HTR-8/SVneo (cell line): ENCODE measurements around the gene KRT15.
"Not testable (repeated sequence)": the region's sequence is repeated elsewhere in the genome, so short reads cannot be mapped to it uniquely, and the experiment has no call there.

Source experiments
- DNase-seq: peaks from one replicate; pipeline ENCODE4 v3.0.0; 2011; ENCODE audit warnings: low spot score, mixed read lengths; ENCODE audit not compliant: insufficient read length
- FAIRE-seq: peaks from 2 replicates; lab custom pipeline; 2011; peaks lifted over from hg19 to GRCh38; lab: Jason Lieb, UNC

Gene KRT15

GRCh38 chr17:41544935-41545334, 26.2 kb upstream of the KRT15 start:
- FAIRE-seq = no peak
- no peak for DNase-seq

GRCh38 chr17:41544491-41544892, 25.8 kb upstream of the KRT15 start:
- FAIRE-seq = no peak
- DNase-seq = no peak

DNA sequence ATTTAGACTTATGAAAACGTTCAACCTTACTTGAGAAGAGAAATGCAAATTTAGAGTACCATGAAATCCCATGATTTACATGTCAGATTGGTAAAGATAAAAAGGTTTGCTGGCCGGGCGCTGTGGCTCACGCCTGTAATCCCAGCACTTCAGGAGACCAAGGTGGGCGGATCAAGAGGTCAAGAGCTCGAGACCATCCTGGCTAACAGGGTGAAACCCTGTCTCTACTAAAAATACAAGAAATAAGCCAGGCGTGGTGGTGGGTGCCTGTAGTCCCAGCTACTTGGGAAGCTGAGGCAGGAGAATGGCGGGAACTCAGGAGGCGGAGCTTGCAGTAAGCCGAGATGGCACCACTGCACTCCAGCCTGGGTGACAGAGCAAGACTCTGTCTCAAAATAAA, 24.1 kb upstream of the KRT15 start:
- DNase-seq, FAIRE-seq: not testable (repeated sequence)

GRCh38 chr17:41542357-41542756, 23.7 kb upstream of the KRT15 start:
- FAIRE-seq = no peak
- no peak for DNase-seq

DNA sequence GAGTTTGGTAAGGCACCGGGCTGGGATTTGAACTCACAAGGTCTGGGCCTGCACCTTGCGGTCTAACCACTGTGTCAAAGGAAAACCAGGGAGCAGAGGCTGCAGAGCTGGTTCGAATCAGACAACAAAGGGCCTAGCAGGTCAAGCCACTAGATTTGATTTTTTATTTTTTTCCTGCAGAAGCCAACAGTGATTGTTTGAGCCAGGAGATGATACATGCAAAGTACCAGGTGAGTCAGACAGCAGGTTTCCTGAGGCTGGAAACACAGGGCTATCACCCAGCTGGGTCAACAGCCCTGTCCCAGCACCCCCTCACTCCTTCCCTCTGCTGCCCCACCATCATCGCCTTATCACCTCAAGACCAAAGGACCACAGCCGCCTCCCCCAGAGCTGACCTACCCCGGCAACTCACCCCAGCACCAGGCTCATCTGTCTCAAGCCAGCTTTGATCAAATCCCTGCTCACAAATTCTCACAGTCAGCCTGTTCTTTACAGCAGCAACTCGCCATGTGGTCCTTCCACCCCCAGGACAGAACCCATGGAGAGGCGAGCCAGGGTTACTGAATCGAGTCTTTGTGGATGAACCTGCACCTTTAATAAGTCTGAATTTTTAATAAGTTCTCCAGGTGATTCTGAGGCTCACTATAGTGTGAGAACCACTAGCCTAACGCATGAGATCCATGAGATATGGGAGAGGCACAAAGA, 22.4 kb upstream of the KRT15 start:
- DNase-seq = no peak
- FAIRE-seq = no peak

DNA sequence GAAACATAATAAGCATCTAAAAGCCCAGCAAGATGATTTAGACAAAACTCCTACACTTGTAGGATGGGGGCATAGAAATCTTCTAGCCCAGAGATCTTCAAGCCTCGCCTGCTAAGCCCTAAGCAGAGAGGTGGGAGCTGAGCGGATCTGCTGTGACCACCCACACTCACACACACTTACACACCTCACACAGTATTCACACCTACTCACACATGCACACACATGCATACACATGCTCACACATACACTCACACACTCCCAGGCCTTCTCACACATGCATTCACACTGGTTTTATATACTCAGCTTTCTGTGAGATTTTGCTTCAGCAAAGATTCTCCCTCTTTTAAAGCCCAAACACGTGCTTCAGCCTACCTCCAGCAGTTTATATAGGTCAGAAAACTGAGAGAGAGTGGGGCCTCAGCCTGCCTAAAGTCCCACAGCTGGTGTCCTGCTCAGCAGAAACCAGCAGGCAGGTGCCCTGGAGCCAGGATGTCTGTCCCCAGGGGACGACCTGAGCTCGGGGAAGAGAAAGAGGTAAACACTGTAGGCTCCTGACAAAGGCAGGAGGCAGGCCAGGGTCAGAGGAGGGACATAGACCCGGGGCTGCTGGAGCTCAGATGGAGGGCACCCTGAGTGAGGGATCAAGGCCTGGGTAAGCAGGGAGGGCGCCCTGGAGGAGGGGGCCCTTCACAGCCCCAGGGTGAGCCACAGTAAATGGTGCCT, 21.4 kb upstream of the KRT15 start:
- DNase-seq (no peak), FAIRE-seq (no peak)

DNA sequence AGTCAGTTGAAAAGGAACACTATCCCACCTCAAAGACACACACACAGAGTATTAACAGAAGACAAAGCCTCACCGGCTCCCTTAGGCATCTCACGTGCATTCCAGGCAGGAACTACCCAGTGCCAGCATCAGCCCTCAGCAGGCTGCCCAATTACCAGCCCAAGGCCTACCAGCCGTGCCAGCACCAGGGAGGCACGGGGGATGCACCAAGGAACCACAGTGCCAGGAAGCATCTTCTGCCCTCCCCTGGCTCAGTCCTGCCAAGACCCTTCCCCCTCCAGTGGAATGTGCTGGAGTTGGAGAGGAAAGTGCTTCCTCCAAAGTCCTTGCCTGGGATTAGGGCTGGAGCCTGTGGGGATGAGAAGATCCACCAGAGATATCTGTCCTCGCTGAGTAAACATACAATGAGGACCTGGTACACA, 20.4 kb upstream of the KRT15 start:
- peak; percentile 76 for FAIRE-seq
- DNase-seq = no peak

DNA sequence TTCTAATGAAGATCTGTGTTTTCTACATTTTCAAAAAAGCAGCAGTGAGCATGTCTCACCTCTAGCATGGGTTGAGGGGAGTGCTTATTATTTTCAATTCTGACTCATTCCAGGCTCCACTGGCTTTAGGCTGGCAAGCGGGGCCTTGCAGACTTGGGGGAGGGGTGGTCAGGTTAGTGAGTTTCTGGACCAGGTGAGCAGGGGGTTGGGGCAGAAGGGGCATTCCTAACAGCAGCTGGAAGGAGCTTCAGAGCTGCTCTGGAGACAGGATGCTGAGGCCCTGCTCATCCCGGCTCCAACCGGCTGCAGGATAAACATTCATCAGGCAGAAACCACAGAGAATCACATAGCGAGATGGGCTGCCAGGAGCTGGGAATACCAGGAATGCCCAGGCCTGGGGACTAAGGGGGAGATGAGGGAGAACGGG, 19.9 kb upstream of the KRT15 start:
- DNase-seq = no peak
- FAIRE-seq = peak; percentile 64

GRCh38 chr17:41537990-41538389, 19.3 kb upstream of the KRT15 start:
- FAIRE-seq (no peak), DNase-seq (no peak)

DNA sequence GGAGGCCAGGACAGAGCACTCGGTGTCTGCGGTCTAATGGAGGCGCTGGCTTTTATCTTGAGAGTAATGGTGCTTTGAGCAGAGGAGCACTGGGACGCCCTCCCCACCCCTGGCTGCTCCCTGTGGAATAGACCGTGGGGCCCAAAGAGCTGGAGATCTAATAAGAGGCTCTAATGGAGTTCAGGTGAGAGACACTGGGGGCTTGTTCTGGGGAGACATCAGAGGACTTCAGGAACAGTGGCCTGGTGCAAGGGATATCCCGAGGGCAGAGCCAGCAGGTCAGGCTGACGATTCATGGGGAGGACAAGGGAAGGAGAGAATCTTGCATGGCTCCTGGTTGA, 18.9 kb upstream of the KRT15 start:
- no peak for DNase-seq
- FAIRE-seq = no peak

- DNase-seq (no peak), FAIRE-seq (no peak)
These were observed 18.3 kb upstream of the KRT15 start for GRCh38 chr17:41536741-41537613.

DNA sequence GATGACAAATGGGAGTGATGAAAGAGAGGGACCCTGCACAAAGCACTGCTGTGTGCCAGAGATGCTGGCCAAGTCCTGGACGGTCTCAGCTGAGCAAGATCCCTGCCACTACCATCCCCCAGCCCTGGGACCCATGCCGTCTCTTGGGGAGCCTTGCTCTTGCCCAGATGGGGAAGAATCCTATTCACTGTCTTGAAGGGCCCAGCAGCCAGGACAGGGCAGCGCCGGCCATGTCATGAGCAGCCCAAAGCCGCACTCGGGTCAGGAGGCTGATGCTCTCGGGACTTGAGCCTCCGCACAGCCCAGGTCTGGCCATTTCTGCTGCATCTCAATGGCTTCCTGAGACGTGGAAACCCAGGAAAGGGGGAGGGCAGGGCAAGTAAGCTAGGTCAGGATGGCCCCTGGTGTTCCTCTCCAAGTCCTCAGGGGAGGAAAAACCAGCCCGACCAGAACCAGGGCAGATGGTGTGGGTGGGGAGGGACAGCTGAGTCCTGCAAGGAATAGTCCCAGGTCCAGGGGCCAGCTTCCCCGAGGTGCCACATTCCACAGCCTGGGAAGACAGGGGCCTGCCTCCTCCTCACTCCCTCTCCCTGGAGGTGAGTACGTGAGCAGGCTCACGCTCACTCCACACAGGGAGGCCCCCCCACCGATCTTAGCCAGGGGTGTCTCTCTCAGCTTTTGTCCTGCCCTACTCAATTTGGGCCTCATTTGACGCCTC, 17.2 kb upstream of the KRT15 start:
- DNase-seq = no peak
- no peak for FAIRE-seq

DNA sequence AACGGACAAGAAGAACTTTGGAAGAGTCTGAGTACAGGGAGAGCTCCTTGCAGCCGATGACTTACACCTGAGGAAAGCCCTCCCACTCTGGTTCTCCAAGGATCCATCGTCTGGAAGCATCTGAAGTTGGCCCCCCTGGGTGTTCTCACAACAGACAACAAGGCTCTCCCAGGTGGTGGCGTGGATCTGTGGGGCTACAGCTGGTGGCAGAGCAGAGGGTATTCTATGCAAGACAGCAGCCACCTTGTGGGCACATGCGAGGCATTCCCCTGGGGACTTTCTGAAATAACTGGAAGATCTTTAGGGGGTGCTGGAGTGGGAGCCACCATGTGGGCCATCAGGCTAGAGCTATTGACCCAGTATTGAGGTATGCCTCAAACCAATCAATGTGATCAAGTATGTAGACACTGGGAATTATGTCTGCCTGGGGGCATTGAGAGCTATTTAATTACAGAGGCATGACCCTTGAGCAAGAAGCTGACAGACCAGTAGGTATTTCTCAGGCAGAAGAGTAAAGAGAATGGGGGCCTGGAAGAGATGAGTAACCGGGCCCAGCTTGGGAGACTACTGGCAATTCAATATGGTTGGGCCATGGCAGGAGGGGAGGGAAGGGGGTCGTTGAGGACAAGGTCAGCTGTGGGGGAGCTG, 16.3 kb upstream of the KRT15 start:
- FAIRE-seq (no peak), DNase-seq (no peak)

DNA sequence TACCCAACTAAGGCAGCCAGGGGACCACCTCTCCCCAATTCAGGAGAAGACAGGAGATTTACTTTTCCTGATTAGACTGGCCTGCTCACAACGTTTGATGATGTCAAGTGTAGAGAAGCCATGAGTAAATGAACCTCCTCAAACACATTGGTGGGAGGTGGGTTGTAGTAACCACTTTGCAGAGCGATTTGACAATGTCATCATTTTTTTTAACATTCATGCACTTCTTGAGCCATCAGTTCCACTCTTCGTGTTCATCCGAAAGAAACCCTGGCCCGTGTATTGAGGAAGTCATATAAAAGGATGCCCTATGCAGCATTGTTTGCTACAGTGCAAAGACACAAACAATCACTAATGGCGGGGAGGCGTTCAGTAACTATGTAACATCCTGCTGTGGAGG, 14.9 kb upstream of the KRT15 start:
- DNase-seq (no peak), FAIRE-seq (no peak)

DNA sequence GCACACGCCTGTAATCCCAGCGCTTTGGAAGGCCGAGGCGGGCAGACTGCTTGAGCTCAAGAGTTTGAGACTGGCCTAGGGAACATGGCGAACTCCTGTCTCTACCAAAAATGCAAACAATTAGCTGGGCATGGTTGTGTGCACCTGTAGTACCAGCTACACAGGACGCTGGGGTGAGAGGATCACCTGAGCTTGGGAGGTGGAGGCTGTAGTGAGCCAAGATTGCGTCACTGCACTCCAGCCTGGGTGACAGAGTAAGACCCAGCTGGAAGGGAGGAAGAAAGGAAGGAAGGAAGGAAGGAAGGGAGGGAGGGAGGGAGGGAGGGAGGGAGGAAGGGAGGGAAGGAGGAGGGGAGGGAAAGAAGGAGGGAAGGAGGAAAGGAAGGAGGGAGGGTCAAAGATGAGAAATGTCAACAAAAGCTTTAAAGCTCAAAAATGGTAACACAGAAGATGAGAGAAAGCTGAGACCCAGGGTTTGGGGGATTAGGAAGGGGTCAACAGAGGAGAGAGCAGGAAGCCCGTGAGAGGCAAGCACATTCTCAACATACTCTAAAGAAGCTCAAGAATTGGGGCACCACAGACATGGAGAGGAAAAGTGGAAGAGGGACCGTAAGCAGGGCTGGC, 14.4 kb upstream of the KRT15 start:
- DNase-seq = no peak
- FAIRE-seq = no peak

DNA sequence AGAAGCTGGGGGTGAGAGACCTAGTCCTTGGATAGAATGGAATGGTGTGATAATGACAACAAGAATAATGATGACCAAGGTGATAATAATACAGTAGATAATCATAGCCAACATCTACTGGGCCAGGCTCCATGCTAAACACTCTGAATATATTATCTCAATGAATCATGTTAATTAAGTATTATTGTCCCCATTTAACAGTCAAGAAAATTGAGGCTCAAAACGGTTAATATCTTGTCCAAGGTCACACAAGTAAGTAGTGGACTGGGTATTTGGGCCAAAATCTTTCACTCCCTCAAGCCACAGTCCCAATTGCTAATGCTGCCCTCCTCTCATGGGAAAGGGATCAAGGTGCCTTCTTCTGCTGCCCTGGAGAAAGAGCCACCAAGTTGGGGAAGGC, 13.3 kb upstream of the KRT15 start:
- FAIRE-seq (no peak), DNase-seq (no peak)

DNA sequence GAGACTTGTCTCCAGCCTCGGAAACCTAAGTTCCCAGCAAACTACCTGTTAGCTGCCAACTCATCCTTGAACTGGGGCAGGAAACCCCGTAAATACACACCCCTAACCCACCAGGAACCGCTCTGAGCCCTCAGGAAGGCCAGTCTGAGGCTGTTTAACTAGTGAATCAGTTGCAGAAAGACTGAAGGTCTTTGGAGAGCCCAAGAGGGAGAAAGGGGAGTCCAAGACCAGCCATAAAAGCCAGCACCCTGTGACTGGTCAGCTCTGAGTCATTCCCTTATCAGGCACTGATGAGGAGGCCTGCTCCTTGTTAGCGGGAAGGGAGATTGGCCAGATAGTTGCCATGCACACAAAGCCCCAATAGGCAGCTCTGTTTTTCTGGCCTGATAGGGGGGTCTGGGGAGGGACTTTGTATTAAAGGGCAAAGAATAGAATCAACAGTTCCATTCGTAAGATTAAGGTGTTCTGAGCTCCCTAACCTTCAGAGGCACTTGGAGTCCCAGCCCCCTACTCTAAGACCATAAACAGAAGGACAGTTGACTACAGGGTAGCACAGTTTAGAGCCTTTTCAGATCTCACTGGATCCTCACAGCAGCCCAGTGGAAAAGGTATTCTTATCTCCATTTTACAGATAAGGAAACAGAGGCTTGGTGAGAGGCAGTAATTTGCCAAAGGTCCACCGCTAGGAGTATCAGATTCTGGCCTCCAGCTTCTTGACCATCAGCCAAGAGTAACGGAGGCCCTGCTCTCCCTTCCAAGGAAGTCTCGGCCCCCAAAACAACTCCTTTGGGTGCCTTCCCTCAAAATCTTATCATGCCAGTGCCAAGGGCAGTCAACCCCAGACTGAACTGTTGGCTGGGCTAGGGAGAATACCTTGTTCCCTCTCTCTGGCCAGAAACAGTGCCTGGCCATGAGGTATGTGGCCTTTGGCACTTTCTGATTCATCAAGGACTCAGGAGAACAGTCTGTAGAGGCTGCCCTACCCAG, 11.7 kb upstream of the KRT15 start:
- FAIRE-seq = peak; percentile 66
- DNase-seq = peak; percentile 91

DNA sequence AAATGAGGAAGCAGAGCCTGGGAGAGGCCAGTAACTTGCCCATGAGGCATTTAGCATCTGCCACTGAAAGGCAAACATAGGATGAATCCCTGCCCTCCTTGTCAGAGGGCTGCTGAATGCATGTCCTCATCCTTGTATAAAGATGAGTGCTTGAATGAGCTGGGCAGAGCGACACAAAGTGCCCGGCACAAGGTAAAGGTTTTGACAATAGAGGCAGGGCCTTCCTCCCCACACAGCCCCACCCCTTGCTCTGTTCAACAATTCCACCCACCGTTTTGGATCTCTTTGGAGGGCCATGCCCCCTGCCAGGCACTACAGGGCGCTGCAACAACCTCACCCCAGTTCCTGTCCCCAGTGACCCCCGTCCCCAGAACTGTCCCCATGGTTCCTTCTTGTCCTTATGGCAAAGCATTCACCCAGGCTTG, 10.8 kb upstream of the KRT15 start:
- FAIRE-seq = no peak

More for the DNA sequence above, 10.8 kb upstream of the KRT15 start:
- DNase-seq = no peak
